ENCODE measurements around the gene FYB1.

Gene FYB1

DNA sequence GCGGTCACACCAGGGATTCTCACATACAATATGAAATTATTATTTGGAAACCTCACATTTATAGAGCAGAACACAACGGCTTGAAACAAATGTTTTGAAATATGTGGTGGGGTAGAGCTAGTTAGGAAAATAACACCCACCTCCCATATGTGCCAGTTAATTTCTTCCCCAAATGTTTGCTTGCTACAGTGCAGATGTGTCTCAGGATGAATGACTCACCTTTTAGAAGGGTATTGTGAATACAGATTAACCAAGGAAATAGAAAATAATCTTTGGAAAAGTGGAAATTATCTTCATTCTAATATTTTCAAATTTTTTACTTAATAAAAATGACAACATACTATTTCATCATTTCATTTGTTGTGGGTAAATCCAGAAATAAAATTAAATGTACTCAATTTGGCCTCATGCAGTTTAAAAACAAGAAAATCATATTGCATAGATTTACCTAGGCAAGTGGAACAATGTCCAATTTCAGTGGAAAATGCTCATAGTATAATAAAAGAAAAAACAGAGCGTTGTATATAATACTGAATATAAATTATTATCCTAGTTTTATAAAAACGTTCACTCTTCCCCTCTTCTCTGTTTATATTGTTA is 105.9 kb downstream of the FYB1 start:
- Mint-ChIP-seq H3K27me3 (no peaks in the 10 kb centered on the region), H3K4me1 (peaks cover 5% of the 10 kb centered on the region), H3K4me3 (no peak overlapping the region), H3K27ac (no peak overlapping the region), H3K36me3 (no peaks in the 10 kb centered on the region), H3K9me3 (no peaks in the 10 kb centered on the region)
- no peak for DNase-seq (ENCODE audit: low spot score in 2 of 2)
- no peak for ATAC-seq (ENCODE audit: low read depth)

DNA sequence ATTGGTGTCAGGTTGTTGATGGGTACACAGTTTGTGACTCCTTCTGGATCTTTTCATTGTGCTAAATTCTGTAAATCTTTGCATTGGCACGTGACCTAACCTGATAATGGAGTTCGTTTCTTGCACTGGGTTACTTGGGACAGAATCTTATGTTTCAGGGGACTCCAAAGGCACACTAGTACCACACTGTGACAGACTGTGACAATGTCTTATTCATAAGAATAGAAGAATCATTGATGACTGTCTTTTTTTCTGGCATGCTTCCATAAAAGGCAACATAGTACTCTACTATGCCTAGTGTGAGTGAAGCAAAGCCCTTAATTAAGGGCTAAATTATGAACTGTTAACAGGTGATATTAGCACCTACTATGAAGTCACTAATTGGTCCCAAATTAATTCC is 109.8 kb downstream of the FYB1 start:
- ATAC-seq (ENCODE audit: low read depth): no peak
- Mint-ChIP-seq H3K36me3 (no peaks in the 10 kb centered on the region), H3K27ac (no peak overlapping the region), H3K4me1 (no peaks in the 10 kb centered on the region), H3K27me3 (no peaks in the 10 kb centered on the region), H3K4me3 (no peak overlapping the region), H3K9me3 (no peaks in the 10 kb centered on the region)
- DNase-seq (ENCODE audit: low spot score in 2 of 2): no peak

- Mint-ChIP-seq H3K27ac (no peak overlapping the region), H3K9me3 (no peaks in the 10 kb centered on the region), H3K27me3 (no peaks in the 10 kb centered on the region), H3K36me3 (no peaks in the 10 kb centered on the region), H3K4me3 (no peak overlapping the region), H3K4me1 (no peaks in the 10 kb centered on the region)
- ATAC-seq (ENCODE audit: low read depth) (no peak), DNase-seq (ENCODE audit: low spot score in 2 of 2) (no peak)
These were observed 110.4 kb downstream of the FYB1 start for GRCh38 chr5:39108987-39109386.

- no peaks in the 10 kb centered on the region for H3K36me3 Mint-ChIP-seq
- no peak for DNase-seq (ENCODE audit: low spot score in 2 of 2)
These were observed 112.0 kb downstream of the FYB1 start for GRCh38 chr5:39107350-39107749.

DNA sequence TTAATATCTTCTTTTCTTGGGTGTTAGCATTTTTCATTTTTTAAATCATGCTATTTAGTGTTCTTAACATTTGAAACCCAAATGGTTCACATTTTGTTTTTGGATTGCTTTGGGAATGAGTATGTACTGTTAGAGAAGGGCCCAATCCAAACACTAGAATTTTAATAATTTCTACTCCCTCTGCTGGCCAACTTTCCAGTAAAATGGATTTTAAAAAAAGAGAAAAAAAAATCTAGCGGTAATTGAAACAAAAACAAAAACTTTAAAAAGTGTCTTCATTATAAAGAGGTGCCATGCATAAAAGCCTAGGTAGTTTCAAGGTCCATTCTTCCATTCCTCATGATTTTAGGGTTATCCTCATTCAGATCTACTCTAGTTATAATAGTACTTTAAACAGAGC is 113.0 kb downstream of the FYB1 start:
- peaks cover 2% of the 10 kb centered on the region for H3K27me3 Mint-ChIP-seq
- H3K9me3 Mint-ChIP-seq: no peaks in the 10 kb centered on the region
- no peak overlapping the region for H3K4me3 Mint-ChIP-seq
- ATAC-seq (ENCODE audit: low read depth): no peak
- no peak overlapping the region for H3K27ac Mint-ChIP-seq
- DNase-seq (ENCODE audit: low spot score in 2 of 2): no peak
- no peaks in the 10 kb centered on the region for H3K36me3 Mint-ChIP-seq
- no peaks in the 10 kb centered on the region for H3K4me1 Mint-ChIP-seq

More at GRCh38 chr5:39107350-39107749, 112.0 kb downstream of the FYB1 start:
- ATAC-seq (ENCODE audit: low read depth): no peak
- no peaks in the 10 kb centered on the region for H3K9me3 Mint-ChIP-seq
- H3K4me1 Mint-ChIP-seq: no peaks in the 10 kb centered on the region
- H3K27ac Mint-ChIP-seq: no peak overlapping the region
- no peak overlapping the region for H3K4me3 Mint-ChIP-seq
- H3K27me3 Mint-ChIP-seq: peaks cover 2% of the 10 kb centered on the region

DNA sequence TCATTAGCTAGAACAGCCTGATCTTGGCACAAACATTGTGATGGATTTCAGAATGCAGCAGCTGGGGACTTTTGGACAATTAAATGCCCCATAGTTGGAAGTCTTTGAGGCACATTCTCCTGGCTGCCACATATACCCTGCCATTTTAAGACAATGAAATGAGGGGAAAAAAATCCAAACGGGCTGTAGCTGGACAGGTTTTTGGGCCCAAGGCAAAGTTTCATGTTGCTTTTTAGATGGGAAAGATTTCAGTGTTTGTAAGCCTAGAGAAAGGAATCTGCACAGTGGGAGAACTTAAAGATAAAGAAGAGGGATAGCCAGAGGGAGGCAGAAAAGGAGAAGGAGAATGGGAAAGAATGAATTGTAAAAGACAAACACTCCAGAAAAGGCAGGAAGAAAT is 115.1 kb downstream of the FYB1 start:
- Mint-ChIP-seq H3K4me3 (no peak overlapping the region), H3K36me3 (no peaks in the 10 kb centered on the region), H3K9me3 (no peaks in the 10 kb centered on the region), H3K4me1 (no peaks in the 10 kb centered on the region), H3K27ac (no peak overlapping the region), H3K27me3 (peaks cover 2% of the 10 kb centered on the region)
- DNase-seq (ENCODE audit: low spot score in 2 of 2) (no peak), ATAC-seq (ENCODE audit: low read depth) (no peak)

- no peaks in the 10 kb centered on the region for H3K4me1 Mint-ChIP-seq
- no peak for ATAC-seq (ENCODE audit: low read depth)
- H3K36me3 Mint-ChIP-seq: no peaks in the 10 kb centered on the region
- no peaks in the 10 kb centered on the region for H3K9me3 Mint-ChIP-seq
- no peak overlapping the region for H3K4me3 Mint-ChIP-seq
- H3K27ac Mint-ChIP-seq: no peak overlapping the region
- DNase-seq (ENCODE audit: low spot score in 2 of 2): no peak
- H3K27me3 Mint-ChIP-seq: peaks cover 3% of the 10 kb centered on the region
These were observed 116.6 kb downstream of the FYB1 start for GRCh38 chr5:39102684-39103155.

GRCh38 chr5:39100851-39101396 is 118.4 kb downstream of the FYB1 start:
- no peak for ATAC-seq (ENCODE audit: low read depth)
- no peak for DNase-seq (ENCODE audit: low spot score in 2 of 2)
- Mint-ChIP-seq H3K27me3 (peaks cover 3% of the 10 kb centered on the region), H3K36me3 (no peaks in the 10 kb centered on the region), H3K9me3 (no peaks in the 10 kb centered on the region), H3K4me3 (no peak overlapping the region), H3K4me1 (no peaks in the 10 kb centered on the region), H3K27ac (no peak overlapping the region)

DNA sequence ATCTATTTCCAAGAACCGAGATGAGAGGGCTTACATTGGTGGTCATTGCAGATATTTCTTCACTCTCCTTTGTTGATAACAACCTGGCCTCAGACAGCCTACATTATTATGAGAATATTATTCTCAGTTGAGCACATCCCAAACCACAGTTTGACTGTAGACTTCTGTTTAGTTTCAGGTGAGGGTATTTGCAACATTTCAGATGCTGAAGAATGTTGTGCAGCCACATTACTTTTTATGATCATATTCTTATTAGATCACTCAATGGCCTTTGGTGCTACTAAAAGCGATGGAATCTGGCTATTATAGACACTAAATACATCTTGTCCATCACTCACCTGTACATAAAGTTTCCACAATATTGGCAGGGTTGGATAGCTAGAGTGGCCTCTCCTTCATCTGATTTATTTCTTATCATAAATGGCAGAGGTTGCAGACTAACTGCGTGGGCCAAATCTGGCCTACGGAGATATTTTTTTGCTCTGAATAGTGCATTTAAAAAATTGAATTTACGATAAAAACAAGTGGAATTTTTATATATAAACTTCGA is 119.0 kb downstream of the FYB1 start:
- Mint-ChIP-seq H3K27ac (no peak overlapping the region), H3K27me3 (peaks cover 3% of the 10 kb centered on the region), H3K9me3 (no peaks in the 10 kb centered on the region), H3K36me3 (no peaks in the 10 kb centered on the region), H3K4me1 (no peaks in the 10 kb centered on the region), H3K4me3 (no peak overlapping the region)
- DNase-seq (ENCODE audit: low spot score in 2 of 2) (no peak), ATAC-seq (ENCODE audit: low read depth) (no peak)

GRCh38 chr5:39099831-39100230 is 119.5 kb downstream of the FYB1 start:
- Mint-ChIP-seq H3K27ac (no peak overlapping the region), H3K4me3 (no peak overlapping the region), H3K4me1 (no peaks in the 10 kb centered on the region), H3K36me3 (no peaks in the 10 kb centered on the region), H3K27me3 (peaks cover 3% of the 10 kb centered on the region), H3K9me3 (no peaks in the 10 kb centered on the region)
- DNase-seq (ENCODE audit: low spot score in 2 of 2): no peak
- no peak for ATAC-seq (ENCODE audit: low read depth)

GRCh38 chr5:39093352-39093751 is 126.0 kb downstream of the FYB1 start:
- no peaks in the 10 kb centered on the region for H3K36me3 Mint-ChIP-seq
- no peak overlapping the region for H3K4me3 Mint-ChIP-seq
- H3K27me3 Mint-ChIP-seq: no peaks in the 10 kb centered on the region
- no peaks in the 10 kb centered on the region for H3K9me3 Mint-ChIP-seq
- no peaks in the 10 kb centered on the region for H3K4me1 Mint-ChIP-seq
- DNase-seq (ENCODE audit: low spot score in 2 of 2) (no peak), ATAC-seq (ENCODE audit: low read depth) (no peak)
- H3K27ac Mint-ChIP-seq: no peak overlapping the region

- no peak for ATAC-seq (ENCODE audit: low read depth)
- no peak for DNase-seq (ENCODE audit: low spot score in 2 of 2)
- no peaks in the 10 kb centered on the region for H3K27me3 Mint-ChIP-seq
These were observed 126.6 kb downstream of the FYB1 start for GRCh38 chr5:39092581-39093351.

DNA sequence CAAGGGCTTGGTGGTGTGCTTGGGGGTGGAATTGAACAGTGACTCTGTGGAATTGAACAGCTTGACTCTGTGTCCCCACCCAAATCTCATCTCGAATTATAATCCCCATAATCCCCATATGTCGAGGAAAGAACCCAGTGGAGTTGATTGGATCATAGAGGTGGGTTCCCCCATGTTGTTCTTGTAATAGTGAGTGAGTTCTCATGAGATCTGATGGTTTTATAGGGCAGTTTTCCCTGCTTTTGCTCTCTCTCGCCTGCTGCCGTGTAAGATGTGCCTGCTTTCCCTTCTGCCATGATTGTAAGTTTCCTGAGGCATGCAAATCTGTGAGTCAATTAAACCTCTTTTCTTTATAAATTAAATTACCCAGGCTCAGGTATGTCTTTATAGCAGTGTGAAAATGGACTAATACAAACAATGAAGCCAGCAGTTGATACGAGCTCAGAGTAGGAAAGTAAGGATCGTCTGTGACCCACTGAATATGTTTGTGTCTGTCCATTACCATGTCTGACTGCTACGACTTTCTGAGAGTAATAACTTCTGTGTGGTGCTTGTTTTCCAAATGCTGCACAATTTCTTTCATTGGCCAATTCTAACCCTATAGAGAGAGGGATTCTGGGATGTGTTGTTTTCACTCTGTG is 127.3 kb downstream of the FYB1 start:
- no peaks in the 10 kb centered on the region for H3K4me1 Mint-ChIP-seq
- H3K27ac Mint-ChIP-seq: no peak overlapping the region
- no peak overlapping the region for H3K4me3 Mint-ChIP-seq
- DNase-seq (ENCODE audit: low spot score in 2 of 2): no peak
- no peaks in the 10 kb centered on the region for H3K9me3 Mint-ChIP-seq
- no peaks in the 10 kb centered on the region for H3K27me3 Mint-ChIP-seq
- no peaks in the 10 kb centered on the region for H3K36me3 Mint-ChIP-seq
- ATAC-seq (ENCODE audit: low read depth): no peak

More at GRCh38 chr5:39092581-39093351, 126.6 kb downstream of the FYB1 start:
- Mint-ChIP-seq H3K4me3 (no peak overlapping the region), H3K27ac (no peak overlapping the region), H3K4me1 (no peaks in the 10 kb centered on the region), H3K9me3 (no peaks in the 10 kb centered on the region), H3K36me3 (no peaks in the 10 kb centered on the region)

- H3K4me1 Mint-ChIP-seq: peaks cover 2% of the 10 kb centered on the region
- ATAC-seq (ENCODE audit: low read depth) (no peak), DNase-seq (ENCODE audit: low spot score in 2 of 2) (no peak)
- no peaks in the 10 kb centered on the region for H3K36me3 Mint-ChIP-seq
- H3K4me3 Mint-ChIP-seq: no peak overlapping the region
- peaks cover 6% of the 10 kb centered on the region for H3K9me3 Mint-ChIP-seq
- peaks cover 1% of the 10 kb centered on the region for H3K27me3 Mint-ChIP-seq
- H3K27ac Mint-ChIP-seq: no peak overlapping the region
These were observed 135.4 kb downstream of the FYB1 start for GRCh38 chr5:39083968-39084367.
